PC-3 (cell line): ENCODE data around the gene PPP1R3C.

Experiments
- CTCF ChIP-seq: fragments of 300-600 bp; sonication (generic); conservative IDR thresholded peaks from 2 replicates; pipeline ENCODE4 v1.5.1; 2017; ENCODE audit warnings: antibody characterized with exemption, low read depth, mild to moderate bottlenecking, low read length
- EZH2 ChIP-seq: fragments of 300-600 bp; sonication (generic); IDR thresholded peaks from one replicate; pipeline ENCODE4 v1.6.1; 2017; ENCODE audit warnings: antibody characterized with exemption, mild to moderate bottlenecking, low read length; ENCODE audit not compliant: unreplicated experiment

- TF ChIP-seq CTCF (no peak), EZH2 (no peak)
Observed at GRCh38 chr10:91664426-91664825, 31.6 kb upstream of the PPP1R3C start.
